ENCODE results near the gene ANXA9.

GRCh38 chr1:150985179-150985825 lies 3.2 kb downstream of the ANXA9 start:
- TF ChIP-seq CTCF (IDR thresholded peaks at IDR 0.05 in 2 of 3, conservative IDR thresholded peaks at IDR 0.05 in 1 of 3; ENCODE audit: borderline replicate concordance in 1 of 3, insufficient read depth in 1 of 3, low read depth in 2 of 3, low read length in 2 of 3) (no peak), FOSL1 (IDR thresholded peaks at IDR 0.05; ENCODE audit: low read depth) (no peak), POLR2A (IDR thresholded peaks at IDR 0.05; ENCODE audit: borderline replicate concordance, extremely low read depth, insufficient read depth, insufficient read length) (no peak)
